IPS-NIHi11 (cell line): Measurements from ENCODE around the gene SYNCRIP.
"Not testable (repeated sequence)": the region's sequence is repeated elsewhere in the genome, so short reads cannot be mapped to it uniquely, and the experiment has no call there.

Experiments
- DNase-seq: peaks from one replicate; pipeline ENCODE4 v3.0.0; 2012; ENCODE audit warnings: mixed read lengths, low spot score

Gene SYNCRIP

DNA sequence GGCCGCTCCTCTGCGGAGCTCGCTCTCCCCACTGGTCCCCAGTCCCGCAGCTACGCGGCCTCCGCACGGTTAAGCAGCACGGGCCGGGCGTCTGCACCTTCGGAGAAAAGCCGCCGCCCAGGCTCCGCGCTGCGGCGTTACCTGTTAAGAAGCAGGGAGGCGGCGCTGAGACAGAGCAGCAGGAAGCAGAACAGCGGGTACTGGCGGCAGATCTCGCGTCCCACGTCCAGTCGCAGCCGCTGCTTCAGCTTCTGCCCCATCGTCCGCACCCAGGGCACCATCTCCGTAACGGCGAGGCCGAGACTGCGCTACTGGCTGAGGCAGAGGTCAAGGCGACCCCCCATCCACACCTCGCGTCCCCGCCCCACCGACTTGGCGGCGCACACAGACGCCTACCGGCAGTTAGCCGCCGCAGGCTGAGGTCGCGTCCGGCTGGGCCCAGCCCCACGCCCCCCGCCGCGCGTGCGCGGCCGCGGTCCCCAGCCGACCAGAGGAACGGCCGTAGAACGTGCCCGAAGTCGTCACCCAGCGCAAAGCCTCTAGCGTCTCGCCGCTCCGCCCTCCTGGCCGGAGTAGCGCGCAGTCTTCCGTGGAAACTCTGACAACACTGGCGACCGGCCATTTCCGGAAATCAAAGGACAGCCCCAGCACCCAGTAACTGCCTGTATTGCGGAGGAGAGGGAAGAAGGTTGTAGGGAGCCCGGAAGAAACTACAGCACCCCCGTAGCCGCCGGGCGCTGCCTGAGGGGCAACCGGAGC lies 49.1 kb downstream of the SYNCRIP start, which contains the start of gene SNX14:
Gene SNX14 (minus strand): TSS at position 421 of the 759 bp plus-strand sequence. CDS start 140 bp downstream, at position 281.
- peak; percentile 88 for DNase-seq

DNA sequence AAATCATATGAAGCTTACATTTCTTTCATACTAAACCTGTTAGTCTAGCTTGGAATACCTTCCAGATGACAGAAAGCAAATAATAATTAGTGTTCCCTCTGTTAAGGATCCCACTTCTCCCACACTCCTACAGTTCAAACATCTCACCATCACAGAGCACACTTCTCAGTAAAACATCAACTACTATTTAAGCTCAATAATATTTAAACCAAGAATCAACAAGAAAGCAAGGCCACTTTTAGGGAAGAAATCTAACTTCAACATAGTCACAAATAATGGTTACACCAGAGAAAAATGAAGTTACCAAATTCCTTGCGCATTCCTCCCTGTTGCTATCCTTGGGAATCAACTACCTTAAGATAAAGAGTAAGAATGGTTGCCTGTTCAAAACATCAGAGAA lies 50.7 kb downstream of the SYNCRIP start:
- no peak for DNase-seq

DNA sequence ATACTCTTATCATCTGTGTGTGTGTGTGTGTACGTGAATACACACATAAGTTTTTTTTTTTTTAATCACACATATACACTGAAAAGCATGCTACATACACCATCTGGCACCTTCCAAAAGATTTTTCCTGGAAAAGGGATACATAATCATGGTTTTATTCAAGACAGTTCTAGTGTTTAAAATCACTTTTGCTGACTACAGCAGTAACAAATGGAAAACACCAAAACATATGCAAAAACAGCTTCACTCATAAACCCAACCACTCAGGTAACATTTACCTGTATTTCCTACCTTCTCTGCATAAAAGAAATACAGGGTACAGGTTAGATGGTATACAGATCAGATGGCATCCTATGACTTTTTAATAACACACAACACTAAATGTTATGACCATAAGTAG lies 51.5 kb downstream of the SYNCRIP start:
- DNase-seq = no peak

DNA sequence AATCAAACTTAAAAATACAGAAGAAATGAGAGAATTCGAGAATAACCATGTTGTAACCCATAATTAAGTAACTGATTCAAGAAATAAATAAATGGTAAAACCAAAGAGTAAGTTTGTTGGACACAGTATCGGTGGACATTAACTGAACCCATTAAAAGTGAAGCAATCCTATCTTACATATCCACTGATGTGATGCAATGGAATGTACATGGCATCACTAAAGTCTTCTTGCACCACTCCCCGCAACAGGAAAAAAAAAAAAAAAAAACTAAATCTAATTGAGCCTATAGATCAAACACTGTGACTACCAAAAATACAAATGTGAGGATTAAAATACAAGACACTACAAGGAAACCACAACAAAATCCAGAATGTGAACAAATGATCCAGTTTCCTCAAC lies 56.9 kb downstream of the SYNCRIP start:
- DNase-seq = no peak

DNA sequence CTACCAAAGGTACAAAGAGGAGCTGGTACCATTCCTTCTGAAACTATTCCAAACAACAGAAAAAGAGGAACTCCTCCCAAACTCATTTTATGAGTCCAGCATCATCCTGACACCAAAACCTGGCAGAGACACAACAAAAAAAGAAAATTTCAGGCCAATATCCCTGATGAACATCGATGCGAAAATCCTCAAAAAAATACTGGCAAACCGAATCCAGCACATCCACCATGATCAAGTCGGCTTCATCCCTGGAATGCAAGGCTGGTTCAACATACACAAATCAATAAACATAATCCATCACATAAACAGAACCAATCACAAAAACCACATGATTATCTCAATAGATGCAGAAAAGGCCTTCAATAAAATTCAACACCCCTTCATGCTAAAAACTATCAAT lies 59.9 kb downstream of the SYNCRIP start:
- DNase-seq = not testable (repeated sequence)

DNA sequence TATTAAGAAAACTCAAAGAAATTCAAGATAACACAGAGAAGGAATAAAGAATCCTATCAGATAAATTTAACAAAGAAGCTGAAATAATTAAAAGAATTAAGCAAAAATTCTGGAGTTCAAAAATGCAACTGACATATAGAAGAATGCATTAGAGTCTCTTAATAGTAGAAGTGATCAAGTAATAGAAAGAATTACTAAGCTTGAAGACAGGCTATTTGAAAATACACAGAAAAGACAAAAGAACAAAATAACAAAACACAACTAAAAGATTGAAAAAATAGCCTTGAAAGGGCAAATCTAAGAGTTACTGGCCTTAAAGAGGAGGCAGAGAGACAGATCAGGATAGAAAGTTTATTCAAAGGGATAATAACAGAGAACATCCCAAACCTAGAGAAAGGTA lies 61.1 kb downstream of the SYNCRIP start:
- DNase-seq = no peak

DNA sequence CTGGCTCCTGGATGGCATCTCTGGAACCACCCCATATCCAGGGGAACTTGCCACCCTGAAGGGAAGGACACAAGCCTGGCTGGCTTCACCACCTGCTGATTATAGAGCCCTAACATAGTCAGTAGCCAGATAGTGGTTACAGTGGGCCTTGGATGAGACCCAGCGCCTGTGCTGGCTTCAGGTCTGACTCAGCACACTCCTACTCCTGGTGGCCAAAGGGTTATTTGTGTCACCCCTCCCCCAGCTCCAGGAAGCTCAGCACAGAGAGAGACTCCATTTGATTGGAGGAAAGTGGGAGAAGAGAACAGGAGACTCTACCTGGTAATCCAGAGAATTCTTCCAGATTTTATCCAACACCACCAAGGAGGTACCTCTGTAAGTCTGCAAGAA lies 61.8 kb downstream of the SYNCRIP start:
- no peak for DNase-seq

DNA sequence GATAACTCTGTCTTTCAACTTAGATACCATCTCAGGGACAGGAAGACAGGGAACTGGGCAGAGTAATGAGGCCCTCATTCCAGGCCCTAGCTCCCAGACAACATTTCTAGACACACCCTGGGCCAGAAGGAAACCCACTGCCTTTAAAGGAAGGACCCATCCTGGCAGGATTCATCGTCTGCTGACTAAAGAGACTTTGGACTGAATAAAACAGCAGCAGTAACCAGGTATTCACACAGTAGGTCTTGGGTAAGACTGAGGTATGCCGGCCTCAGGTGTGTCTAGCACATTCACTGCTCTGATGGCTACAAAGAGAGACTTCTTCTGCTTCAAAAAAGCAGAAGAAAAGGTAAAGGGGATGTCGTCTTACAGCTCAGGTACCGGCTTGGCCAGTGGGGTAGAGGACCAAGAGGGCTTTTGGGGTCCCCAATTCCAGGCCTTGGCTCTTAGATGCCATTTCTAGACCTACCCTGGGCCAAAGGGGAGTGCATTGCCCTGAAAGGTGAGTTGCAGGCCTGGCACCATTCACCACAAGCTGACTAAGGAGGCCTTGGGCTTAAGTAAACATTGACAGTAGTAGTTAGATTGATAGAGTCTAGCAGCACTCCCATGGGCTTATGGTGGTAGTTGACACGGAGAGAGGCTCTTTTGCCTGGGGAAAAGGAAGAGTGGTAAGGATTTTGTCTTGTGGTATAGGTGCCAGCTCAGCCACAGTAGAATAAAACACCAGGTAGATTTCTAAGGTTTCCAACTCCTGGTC lies 62.4 kb downstream of the SYNCRIP start:
- no peak for DNase-seq

DNA sequence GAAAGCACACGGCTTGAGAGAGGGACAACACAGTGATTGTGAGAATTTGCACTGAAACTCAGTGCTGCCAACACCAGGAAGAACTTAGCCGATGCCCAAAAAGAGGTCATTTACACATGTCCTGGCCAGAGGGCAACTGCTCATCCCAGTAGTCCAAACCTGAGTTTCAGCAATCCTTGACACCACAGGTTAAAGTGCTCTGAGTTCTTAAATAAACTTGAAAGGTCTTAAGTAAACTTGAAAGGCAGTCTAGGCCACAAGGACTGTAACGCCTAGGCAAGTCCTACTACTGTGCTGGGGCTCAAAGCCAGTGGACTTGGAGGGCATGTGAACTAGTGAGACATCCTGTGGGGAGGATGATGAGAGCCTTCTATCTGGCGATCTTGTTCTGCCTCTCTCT lies 63.1 kb downstream of the SYNCRIP start:
- no peak for DNase-seq

DNA sequence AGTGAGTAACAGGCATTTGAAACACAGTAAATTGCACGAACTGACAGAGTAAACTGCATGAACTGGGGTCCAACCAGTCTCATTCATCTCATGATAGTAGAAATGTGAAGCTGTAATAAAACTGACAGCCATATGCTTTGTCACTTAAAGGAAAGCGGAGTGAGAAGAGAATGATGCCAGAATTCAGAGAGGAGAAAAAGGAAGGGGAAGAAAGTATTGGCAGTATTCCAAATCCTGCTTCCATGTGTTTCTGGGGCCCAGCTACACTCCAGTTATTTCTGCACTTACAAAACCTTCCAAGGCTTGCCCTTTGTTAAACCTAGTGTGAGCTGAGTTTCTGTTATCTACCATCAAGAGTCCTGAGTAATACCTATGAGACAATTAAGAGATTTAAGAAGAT lies 66.2 kb downstream of the SYNCRIP start:
- DNase-seq = no peak

DNA sequence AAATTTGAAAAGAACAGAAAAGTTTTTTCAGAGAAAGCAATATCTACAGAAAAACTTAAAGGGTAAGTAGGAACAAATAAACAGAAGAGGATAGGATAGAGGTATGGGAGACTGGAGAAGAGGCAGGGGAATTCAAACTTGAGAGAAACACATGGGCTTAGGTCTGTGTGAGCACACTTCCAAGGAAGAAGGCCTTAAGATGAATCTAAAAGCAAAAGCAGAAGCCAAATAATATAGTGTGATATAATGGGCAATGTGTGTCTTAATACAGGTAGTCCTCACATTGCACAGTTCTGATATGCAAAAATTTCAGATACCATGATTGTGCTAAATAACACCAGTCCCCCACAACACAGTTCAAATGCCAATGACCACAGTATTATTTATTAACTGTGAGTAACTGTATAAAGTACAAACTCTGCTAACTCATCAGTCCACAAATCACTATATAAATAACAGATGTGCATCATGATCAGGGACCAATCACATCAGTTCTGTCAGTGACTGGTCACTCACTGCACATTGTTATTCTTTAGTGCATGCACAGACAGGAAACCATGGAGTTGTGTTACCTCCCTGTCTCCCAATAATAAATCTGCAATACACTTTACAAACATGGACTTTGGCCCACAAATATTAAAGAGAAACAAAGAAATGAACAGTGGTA lies 67.6 kb downstream of the SYNCRIP start:
- no peak for DNase-seq

DNA sequence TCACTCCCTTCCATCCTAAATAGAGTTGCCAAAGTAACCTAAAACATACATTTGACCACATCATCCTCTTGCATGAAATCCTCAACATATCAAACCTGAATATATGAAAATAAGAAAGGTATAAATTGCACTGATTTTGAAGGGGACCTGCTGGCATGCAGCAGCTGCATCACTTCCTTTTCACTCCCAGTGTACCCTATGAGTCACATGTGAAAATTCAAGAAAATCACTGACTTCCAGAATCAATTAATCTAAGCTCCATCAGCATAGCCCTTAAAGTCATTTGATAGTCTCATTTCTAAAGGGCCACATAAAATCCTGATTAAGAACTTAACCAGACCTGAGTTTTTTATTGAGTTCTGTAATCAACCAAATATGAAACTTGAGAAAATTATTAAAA lies 73.4 kb downstream of the SYNCRIP start:
- no peak for DNase-seq

DNA sequence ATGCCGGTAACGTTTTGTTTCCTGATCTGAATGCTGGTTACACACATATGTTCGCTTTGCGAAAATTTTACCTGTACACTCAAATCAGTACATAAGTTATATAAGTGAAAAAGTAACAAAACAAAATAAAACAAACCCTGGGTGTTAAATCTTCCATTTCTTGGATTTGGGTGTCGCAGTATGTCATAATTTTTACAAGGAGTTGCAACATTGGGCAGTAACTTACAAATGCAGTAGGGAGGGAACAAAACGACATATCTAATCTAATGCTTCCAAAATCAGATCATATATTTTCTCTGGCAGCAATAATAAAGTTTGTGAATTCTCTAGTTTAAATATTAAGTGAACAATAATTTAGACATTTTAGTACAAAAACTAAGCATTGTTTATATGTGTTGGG lies 74.3 kb downstream of the SYNCRIP start:
- no peak for DNase-seq

DNA sequence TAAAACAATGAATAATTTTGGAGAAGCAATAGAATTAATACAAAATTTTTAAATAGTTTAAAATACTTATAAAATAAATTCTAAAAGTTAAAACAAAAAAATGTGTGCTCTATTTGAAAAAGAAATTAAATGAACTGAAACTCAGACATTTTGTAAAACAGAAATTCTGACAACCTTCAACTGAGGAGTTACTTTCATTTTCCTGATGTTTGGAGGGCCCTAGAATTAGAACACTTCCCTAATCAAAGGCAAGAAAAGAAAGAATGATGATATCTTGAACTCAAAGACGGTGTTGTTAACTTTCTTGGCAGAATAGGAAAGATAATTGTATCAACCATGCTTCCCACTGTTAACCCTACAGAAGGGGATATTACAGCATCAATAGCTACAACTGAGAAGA lies 77.0 kb downstream of the SYNCRIP start:
- no peak for DNase-seq

DNA sequence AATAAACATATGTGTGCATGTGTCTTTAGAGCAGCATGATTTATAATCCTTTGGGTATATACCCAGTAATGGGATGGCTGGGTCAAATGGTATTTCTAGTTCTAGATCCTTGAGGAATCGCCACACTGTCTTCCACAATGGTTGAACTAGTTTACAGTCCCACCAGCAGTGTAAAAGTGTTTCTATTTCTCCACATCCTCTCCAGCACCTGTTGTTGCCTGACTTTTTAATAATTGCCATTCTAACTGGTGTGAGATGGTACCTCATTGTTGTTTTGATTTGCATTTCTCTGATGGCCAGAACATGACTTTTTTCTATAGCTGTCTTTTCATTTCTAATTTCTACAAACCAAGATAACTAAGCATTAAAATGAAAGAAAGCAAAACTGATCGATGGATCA lies 78.5 kb downstream of the SYNCRIP start:
- not testable (repeated sequence) for DNase-seq
